GM19238 (cell line): ENCODE results near the gene FOXL3.

Source experiments
- DNase-seq: peaks from one replicate; pipeline ENCODE4 v3.0.0; 2011; ENCODE audit warnings: low spot score; ENCODE audit not compliant: insufficient read length

Gene FOXL3

DNA sequence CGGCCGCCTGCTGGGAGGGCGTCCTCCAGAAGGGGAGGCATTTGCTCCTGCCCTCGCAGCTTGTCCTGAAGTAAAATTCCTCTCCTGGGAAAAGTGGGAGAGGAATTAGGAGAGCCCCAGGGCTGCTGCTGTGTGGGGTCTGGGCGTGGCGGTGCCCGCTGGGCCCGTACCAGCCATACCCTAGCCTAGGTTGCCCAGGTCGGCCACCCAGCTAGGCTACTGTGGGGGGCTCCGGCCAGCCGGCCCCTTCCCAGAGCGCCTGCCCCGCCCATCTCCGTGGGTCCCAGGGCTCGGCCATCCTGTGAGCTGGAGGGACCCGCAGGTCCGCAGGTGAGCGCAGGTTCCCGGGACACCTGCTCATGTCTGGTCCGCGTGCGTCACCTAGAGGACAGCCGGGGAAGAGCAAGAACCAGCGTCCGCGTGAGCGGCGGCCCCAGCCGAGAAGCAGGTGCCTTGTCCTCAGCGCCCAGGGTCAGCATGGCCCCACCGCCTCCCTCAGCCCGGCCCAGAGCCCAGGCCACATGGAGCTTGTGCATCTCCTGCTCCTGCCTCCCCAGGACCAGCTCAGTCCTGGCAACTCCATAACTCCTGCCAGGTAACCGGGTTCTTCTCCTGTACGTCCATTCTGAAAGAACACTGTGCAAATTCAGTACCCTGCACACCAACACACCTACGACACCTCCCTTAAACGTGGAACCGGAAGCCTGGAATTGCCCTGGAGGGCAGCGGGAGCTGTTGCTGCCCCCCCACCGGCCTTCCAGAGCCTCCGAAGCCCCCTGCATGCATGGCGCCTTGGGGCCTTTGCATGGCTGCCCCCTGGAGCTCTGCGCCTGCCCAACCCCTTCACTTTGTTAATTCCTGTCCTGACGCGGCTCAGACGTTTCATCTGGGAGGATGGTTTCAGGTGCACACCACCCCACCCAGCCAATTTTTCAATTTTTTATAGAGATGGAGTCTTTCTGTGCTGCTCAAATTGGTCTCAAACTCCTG, 22.8 kb upstream of the FOXL3 start:
- no peak for DNase-seq

DNA sequence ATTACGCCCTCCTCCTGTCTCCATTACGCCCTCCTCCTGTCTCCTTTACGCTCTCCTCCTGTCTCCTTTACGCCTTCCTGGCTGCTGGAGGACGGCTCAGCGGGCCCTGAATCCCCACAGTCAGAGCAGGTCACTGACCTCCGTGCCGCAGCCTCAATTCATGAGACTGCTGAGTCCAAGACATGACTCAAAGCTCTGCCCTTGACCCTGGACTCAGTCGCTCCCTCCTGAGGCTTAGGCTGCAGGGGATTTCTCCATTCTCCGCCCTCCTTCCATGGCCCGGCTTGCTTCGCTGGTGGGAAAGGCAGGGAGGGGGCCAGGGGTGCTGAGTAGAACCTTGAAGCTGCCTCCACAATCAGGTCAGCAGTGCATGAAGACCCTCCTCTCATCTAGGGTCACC, 21.0 kb upstream of the FOXL3 start:
- DNase-seq: no peak

DNA sequence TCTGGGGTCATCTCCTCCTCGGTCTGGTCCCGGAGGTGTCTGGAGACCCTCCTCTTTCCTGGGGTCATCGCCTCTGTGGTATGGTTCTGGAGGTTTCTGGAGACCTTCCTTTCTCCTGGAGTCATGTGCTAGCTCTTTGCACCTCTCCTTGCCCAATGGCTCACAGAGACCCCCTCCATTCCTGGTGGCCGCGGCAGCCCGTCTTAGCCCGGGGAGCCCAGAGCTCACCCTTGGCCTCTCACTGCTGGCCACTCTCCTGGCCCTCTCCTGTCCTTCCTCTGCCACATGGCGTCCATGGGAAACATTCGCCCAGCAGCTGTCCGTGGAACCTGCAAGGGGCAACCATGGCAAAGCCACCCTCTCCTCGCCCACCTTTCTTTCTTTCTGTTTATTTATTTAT, 20.2 kb upstream of the FOXL3 start:
- no peak for DNase-seq

DNA sequence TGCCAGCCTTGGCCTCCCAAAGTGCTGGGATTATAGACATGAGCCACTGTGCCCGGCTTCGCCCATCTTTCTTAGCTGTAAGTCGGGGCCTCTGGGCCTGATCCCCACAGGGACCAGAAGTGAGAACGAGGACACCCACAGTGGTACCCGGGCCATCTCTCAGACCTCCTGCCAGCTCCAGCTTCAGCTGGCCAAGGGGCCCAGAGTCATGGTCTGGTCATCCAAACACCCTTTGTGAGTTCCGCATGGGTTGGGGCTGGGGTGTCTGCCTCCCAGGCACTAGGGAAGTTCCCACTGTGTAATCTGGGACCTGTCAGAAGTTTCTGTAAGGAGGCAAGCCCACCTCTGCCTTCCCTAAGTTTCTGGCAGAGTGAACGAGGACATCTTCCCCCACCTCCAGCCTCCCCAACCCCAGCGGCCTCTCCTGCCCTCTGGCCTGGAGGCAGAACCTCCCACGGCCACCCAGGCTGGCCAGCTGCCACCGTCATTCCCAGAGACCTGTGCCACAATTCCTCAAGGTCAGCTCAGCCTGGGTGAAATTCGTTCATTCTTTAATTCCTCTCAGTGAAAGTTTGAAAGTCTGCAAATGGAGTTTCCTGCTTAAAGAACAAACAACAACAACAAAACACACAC, 19.5 kb upstream of the FOXL3 start:
- DNase-seq: no peak

DNA sequence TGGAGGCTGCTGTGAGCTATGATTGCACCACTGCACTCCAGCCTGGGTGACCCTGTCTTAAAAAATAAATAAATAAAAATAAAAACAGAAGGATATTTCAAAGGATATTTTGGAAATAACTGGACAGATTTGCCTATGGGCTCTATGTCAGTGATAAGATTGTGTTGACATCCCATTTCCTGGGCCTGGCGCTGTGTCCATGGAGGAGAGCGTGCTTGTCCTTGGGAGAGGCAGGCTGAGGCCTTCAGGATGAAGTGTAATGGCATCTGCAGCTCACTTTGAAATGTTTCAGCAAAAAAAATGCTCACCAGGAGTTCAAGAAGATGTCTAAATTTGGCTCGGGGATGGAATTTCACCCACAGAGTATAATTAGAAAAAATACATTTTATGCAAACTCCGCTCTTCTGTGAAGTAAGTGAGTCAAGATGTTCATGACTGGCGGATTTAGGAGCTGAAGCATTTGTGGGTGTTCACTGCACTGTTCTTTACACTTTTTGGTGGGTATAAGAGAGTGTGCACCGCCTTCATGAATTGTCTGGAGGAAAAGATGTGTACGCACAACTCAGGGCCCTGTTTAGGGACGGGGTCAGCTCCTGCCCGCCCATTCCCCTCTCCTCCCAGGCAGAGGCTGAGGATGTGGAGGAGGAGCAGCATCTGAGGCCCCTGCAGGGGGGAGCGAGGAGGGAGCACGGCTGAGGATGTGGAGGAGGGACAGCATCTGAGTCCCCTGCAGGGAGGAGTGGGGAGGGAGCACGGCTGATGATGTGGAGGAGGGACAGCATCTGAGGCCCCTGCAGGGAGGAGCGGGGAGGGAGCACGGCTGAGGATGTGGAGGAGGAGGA, 18.5 kb upstream of the FOXL3 start:
- no peak for DNase-seq

DNA sequence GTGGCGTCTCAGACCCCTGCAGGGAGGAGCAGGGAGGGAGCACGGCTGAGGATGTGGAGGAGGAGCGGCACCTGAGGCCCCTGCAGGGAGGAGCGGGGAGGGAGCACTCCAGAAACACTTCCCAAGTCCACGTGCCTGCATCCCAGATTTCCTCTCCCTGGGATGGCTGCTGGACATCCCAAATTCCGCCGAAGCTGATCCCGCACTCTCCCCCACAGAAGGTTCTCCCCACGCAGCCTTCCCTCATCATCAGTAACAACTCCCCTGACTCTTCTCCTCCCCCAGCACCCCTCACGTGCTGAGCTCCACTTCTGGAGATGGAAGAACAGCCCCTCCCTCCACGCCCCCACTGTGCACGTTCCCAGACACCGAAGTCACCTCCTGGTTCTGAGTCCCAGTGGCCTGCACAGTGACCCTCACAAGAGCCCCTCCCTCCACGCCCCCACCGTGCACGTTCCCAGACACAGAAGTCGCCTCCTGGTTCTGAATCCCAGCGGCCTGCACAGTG, 17.8 kb upstream of the FOXL3 start:
- DNase-seq: no peak

DNA sequence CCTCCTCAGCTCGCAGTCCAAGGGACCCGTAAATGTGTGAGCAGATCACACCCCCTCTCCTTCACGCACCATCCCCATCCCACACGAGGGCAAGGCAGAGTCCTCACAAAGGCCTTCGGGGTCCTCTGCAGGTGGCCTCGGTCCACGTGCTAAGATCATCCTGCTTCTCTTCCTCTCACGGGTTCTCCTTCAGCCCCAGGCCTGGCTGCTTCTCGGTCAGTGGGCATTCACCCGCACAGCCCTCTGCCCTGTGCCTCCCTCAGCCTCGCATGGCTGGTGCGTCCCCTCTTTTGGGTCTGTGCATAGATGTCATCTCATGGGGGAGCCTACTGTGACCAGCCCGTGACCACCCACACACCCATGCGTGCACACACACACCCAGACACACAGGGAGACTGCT, 17.3 kb upstream of the FOXL3 start:
- DNase-seq: no peak

DNA sequence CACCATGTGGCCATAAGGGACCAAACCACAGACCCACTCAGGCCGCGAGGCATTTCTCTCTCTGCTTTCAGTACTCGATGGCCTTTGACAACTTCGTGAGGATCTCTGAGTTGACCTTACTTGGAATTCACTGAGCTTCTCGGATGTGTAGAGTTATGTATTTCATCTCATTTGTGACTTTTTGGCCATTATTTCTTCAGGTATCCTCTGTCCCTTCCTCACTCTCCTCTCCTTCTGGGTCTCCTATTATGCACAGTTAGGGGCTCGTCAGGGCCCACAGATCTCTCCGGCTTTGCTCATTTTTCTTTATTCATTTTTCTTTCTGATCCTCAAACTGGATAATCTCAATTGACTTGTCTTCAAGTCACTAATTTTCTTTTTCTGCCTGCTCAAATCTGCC, 16.6 kb upstream of the FOXL3 start:
- DNase-seq: no peak

DNA sequence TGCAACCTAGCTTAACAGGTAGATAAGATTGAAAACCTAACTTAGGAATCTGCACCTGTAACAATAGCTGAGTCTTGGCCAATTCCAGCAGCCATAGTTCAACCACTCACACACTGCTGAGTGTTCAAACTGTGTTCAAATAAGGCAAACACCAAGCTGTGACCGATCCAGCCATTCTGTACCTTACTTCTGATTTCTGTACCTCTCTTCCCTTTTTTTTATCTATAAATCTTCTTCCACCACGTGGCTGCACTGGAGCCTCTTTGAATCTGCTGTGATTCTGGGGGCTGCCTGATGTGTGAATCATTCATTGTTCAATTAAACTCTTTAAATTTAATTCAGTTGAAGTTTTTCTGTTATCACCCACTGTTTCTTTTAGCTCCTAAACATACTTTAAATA, 15.7 kb upstream of the FOXL3 start:
- DNase-seq: no peak

DNA sequence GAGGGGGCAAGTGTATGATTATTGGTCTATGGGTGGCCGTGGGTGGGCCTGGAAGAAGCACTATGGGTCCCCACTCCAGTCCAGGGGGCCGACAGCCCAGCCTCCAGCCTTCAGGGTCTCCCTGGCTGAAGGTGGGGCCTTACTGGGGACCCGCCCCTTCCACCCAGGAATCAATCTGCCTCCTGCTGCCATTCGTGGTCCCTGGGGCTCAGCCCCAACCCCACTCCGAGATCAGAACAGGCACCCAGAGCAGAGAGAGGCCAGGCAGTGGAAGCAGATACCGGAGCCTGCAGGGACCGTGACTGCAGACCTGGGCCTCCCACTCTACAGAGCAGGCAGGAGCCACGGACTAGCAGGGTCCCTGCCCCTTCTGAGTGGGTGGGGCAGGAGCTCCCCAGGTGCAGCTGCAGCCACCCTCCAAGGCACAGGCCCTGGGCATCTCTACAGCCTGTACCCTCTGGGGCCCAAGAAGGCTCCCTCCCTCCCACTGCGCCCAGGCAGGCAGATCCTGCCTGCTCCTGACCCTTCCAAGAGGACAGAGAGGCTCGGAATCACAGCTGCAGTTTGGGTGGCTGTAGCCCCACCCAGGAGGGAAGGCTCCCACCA, 13.6 kb upstream of the FOXL3 start:
- DNase-seq: no peak

DNA sequence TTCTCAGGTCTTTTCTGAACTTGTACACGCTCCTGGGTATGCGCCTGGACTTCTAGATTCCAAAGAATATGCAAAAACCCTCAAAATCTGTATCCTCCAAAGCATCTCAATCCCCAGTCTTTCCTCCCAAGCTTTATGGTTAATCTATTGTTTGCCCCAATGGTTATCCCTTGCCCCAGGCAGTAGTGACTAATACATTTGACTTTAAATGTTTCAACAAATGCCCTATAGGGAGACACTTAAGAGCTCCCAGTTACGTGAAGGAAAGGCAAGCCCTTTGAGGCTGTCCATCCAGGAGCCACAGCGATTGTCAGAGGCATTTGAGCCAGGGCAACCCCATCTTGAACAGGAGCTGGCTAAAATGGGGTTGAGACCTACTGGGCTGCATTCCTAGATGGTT, 12.7 kb upstream of the FOXL3 start:
- no peak for DNase-seq

DNA sequence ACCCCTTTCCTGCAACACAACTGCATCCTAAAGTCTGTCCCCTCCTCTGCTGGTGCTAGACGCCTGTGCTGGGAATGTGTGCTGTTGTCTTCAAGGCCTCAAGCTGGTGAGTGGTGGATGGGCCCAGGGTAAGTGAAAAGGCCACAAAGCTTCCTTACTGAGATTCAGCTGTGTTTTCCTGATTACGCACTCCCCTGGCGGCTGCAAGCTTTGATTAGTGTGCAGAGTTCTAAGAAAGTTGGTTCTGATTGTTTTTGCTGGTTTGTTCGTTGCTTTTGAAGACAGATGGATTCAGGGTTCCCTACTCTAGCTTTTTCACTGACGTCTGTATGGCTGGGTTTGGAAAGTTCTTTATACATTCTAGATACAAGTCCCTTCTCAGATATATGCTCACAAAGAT, 11.9 kb upstream of the FOXL3 start:
- no peak for DNase-seq

DNA sequence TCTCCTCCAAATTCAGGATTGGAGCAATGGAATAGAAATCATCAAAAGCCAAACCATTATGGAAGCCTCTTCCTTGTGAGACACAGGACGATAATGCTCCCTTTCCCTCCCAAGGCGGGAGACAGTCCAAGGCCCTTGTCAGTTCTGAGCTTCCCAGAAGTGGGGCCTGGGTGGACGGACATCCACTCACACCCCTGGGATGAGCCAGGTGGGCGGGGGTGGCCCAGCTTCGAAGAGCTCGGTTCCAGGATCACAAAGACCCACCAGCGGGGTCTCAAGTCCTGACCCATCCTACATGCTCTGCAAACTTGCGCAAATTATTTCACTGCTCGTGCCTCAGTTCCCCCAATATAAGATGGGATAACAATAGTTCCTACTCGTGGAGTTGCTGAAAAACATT, 10.1 kb upstream of the FOXL3 start:
- DNase-seq: no peak

DNA sequence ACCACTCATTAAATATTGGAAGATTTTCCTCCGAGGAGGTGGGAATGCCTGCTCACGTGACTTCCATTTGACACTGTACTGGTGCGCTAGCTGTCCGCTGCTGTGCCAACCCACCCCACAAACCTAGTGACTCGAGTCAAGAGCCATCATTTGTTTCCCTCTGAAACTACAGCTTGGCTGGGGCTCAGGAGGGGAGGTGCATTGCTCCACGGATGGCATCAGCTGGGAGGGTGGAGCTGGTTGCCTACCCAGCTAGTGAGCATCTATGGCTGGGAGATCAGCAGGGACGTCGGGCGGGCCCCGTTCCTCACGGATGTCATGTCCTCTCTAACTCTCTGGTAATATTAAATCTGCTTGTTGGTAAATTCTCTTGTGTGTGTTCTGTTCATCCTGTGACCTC, 9.5 kb upstream of the FOXL3 start:
- no peak for DNase-seq

DNA sequence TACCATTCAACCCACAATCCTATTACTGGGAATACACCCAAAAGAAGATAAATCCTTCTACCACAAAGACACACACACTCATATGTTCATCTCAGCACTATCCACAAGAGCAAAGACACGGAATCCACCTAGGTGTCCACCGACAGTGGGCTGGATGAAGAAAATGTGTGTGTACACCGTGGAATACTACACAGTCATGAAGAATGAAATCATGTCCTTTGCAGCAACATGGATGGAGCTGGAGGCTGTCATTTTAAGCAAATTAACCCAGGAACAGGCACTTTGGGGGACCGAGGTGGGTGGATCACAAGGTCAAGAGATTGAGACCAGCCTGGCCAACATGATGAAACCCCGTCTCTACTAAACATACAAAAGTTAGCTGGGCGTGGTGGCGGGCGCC, 8.3 kb upstream of the FOXL3 start:
- no peak for DNase-seq

DNA sequence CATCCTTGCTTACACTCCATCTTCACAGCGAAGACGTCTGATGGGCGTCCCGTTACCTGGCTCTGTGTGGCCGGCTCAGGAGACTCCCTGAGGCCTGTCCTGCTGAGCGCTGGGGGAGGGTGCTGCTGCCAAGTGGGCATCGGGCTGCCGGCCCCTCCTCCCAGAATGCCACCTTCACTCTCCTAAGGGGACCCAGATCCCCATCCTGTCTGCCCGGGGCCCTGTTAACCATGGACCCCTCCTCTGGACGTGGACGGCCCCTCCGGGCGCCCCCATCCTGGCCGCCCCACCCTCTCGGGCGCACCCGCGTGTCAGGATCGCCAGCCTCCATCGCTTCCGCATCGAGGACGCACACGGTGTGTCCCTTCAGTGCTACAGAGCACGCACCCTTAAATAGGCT, 7.3 kb upstream of the FOXL3 start:
- DNase-seq: no peak

DNA sequence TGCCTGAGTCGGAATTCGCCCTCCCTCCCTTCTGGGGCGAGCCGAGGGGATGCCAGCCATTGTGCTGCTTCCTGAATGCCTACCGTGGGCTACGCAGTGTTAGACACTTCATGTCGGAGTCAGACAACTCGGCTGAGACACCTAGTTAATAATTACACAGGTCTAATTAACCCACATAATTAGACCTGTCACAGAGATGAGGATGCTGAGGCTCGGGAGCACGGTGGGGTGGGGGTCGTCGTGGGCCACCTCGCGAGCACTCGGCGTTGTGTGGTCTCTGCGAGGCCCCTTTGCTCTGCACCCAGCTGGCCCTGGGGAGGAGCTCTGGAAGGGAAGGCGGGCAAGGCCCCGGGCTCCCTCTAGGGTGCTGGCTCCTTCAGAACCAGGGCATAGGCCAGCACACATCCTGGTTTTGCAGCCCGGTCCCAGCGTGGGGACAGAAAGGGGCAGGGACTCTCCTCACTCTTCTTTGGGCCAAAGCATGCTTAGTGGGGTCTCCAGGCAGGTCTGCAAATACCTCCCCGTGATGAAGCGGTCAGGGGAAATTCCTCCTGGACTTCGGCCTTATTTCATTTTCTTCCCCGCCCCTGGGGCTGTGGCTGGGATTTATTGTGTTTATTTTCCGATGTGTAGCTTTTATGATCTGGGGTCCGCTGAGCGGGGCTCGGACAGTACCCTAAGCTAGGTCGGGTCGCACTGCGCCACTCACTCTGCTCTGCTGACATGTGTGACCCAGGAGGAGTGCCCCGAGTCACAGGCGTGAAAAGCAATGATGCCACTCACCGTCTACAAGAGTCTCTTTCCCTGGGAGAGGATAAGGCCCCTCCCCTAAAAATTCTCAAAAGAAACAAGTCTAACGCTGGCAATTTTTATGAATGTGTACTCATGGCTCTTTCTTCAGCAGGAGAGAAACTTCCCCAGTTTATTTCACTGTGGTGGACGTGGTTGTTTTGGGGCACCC, 4.9 kb upstream of the FOXL3 start:
- no peak for DNase-seq

DNA sequence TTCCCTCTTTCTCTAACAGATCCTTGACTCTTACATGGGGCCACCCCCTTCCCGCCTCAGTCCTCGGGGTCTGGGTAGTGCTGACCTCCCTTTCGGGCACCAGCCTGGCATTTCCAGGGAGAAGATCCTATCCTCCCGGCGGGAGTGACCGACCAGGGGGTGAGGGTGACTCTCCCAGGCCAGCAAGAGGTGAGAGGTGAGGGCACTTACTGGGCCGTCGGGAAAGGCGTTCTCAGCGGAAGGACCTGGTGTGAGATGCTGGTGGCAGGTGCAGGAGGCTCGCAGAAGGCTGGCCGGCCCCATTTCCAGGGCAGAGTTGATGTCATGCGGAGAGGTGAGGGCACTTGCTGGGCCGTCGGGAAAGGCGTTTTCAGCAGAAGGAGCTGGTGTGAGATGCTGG, 4.2 kb upstream of the FOXL3 start:
- no peak for DNase-seq

DNA sequence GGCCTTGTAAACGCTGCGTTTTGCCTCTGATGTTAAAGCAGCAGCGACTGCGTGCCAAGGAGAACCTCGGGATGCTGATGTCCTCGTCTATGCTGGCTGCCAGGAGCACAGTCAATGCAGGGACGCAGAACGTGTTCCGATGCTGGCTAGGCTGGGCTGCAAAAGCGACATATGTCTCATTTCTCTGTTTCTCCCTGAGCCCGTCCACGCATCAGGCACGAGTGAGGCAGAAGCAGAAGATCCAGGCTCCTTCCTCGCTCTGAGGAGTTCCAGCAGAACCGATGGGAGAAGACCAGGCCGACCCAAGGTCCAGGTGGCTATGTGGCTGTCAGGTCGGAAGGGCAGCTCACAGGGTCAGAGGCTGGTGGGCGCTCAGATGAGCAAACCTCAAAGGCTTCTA, 3.7 kb upstream of the FOXL3 start:
- no peak for DNase-seq

DNA sequence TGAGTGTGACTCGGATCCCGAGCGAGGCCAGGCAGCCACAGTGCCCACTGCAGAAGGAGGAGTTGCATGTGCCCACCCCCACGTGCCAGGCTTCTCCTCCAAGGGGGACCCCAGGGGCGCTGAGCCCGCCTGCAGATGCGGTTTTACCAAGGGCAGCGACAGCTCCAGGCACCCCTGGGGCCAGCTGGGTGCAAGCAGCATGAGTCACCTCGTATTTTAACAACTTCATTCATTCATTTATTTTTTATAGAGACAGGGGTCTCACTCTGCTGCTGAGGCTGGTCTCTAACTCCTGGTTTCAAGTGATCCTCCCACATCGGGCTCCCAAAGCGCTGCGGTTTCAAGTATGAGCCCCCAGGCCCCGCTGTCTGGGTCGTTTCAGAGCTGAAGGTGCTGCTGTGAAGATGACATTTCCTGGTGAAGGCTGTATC, 1.3 kb upstream of the FOXL3 start:
- DNase-seq: no peak
